ENCODE data around the gene FKBP1A.

- no peak for TF ChIP-seq CTCF (conservative IDR thresholded peaks at IDR 0.05; ENCODE audit: low read depth, low read length)
- no peak for TF ChIP-seq SMC3 (IDR thresholded peaks at IDR 0.05; ENCODE audit: low read depth, low read length)
- no peak; the same call in 1 of the 2 replicates for TF ChIP-seq POLR2A (IDR thresholded peaks at IDR 0.05; ENCODE audit: low read depth, low read length)
- no peak for TF ChIP-seq RCOR1 (IDR thresholded peaks at IDR 0.05; ENCODE audit: insufficient replicate concordance, low read length)
- TF ChIP-seq CEBPB (IDR thresholded peaks at IDR 0.05; ENCODE audit: low read depth, low read length) = no peak
- no peak for TF ChIP-seq RAD21 (IDR thresholded peaks at IDR 0.05; ENCODE audit: low read length)
Observed at GRCh38 chr20:1391640-1392442, 1.0 kb downstream of the FKBP1A start.
